HepG2 (cell line): ENCODE results near the gene CIB1. TPM values are rescaled to one million over a fixed set of nuclear protein-coding genes. Genes with fewer than 3 reads are reported as not detected.

Source experiments
- BRCA1 ChIP-seq: sonication (generic); formaldehyde crosslinking; IDR thresholded peaks from 2 replicates; pipeline ENCODE4 v1.4.0; 2020; ENCODE audit warnings: missing genetic modification reagents
- HOXA7 ChIP-seq: sonication (generic); formaldehyde crosslinking; IDR thresholded peaks from 2 replicates; pipeline ENCODE4 v1.8.1; 2022; ENCODE audit warnings: mild to moderate bottlenecking, missing genetic modification reagents, moderate library complexity
- KDM4B ChIP-seq: sonication (generic); formaldehyde crosslinking; IDR thresholded peaks from 2 replicates; pipeline ENCODE4 v1.4.0; 2020; ENCODE audit warnings: missing genetic modification reagents
- MTF1 ChIP-seq: sonication (generic); formaldehyde crosslinking; IDR thresholded peaks from 2 replicates; pipeline ENCODE4 v1.5.0; 2020; ENCODE audit warnings: missing genetic modification reagents
- RBAK ChIP-seq: sonication (generic); formaldehyde crosslinking; IDR thresholded peaks from 2 replicates; pipeline ENCODE4 v1.5.1; 2020; ENCODE audit warnings: mild to moderate bottlenecking, missing genetic modification reagents
- TOPORS ChIP-seq: sonication (generic); formaldehyde crosslinking; IDR thresholded peaks from 2 replicates; pipeline ENCODE4 v1.8.0; 2023; ENCODE audit warnings: mild to moderate bottlenecking, missing genetic modification reagents
- TP53 ChIP-seq: sonication (generic); formaldehyde crosslinking; conservative IDR thresholded peaks from 2 replicates; pipeline ENCODE4 v1.4.0; 2020; ENCODE audit warnings: missing genetic modification reagents
- ZNF121 ChIP-seq: sonication (generic); formaldehyde crosslinking; IDR thresholded peaks from 2 replicates; pipeline ENCODE4 v1.5.0; 2020; ENCODE audit warnings: mild to moderate bottlenecking, missing genetic modification reagents
- ZNF614 ChIP-seq: IDR thresholded peaks from 2 replicates; pipeline ENCODE4 v1.6.1; 2018; ENCODE audit warnings: missing biosample characterization, missing genetic modification reagents, inconsistent platforms, borderline replicate concordance
- ZNF672 ChIP-seq: sonication (generic); formaldehyde crosslinking; IDR thresholded peaks from 2 replicates; pipeline ENCODE4 v1.8.1; 2022; ENCODE audit warnings: missing genetic modification reagents
- polyA plus RNA-seq, 8 experiments: library from polyadenylated mRNA; depleted of rRNA in 3 of 8; stranded (reverse) in 7 of 8; unstranded in 1 of 8; fragments of >200 nt; fragmentation: Illumina TruSeq in 4 of 8; extraction: Trizol in 4 of 8; gene quantifications; 2 replicates each; pipeline versions ENCODE4 v1.2.1 to v1.2.3, GENCODE V29; 2011 to 2016; ENCODE audit warnings: low read depth in 4 of 8, missing spikeins in 1 of 8, mixed read lengths in 1 of 8; ENCODE audit not compliant: insufficient read depth in 1 of 8
- total RNA-seq, 5 experiments: library from RNA; depleted of rRNA; stranded (reverse); fragments of >200 nt; fragmentation: Illumina TruSeq; extraction: Trizol; gene quantifications; 2 replicates each; pipeline ENCODE4 v1.2.3, GENCODE V29; 2016; ENCODE audit warnings: low read depth in 1 of 5
- TF ChIP-seq, protein P1 (sequence below): sonication (generic); formaldehyde crosslinking; IDR thresholded peaks from 2 replicates; pipeline ENCODE4 v1.4.0; 2020; ENCODE audit warnings: missing genetic modification reagents
- TF ChIP-seq, protein P2 (sequence below): sonication (generic); formaldehyde crosslinking; IDR thresholded peaks from 2 replicates; pipeline ENCODE4 v1.4.0; 2020; ENCODE audit warnings: missing genetic modification reagents, borderline replicate concordance
- TF ChIP-seq, protein P3 (sequence below): sonication (generic); formaldehyde crosslinking; IDR thresholded peaks from 2 replicates; pipeline ENCODE4 v1.4.0; 2020; ENCODE audit warnings: missing genetic modification reagents, borderline replicate concordance
- TF ChIP-seq, protein P4 (sequence below), 2 experiments: sonication (generic) in 1 of 2; formaldehyde crosslinking in 1 of 2; IDR thresholded peaks; 2 replicates each; pipeline versions ENCODE4 v1.4.0 to v1.6.1; 2016 to 2020; ENCODE audit warnings: borderline replicate concordance in 1 of 2, low read depth in 1 of 2, mild to moderate bottlenecking in 1 of 2, missing genetic modification reagents in 1 of 2

The CIB1 gene
- total and polyA plus RNA-seq, 2 of the 13 experiments (the other 11 are each of a cell fraction or from before 2014, with no cell fraction given): 38.7 to 72.7 TPM

DNA sequence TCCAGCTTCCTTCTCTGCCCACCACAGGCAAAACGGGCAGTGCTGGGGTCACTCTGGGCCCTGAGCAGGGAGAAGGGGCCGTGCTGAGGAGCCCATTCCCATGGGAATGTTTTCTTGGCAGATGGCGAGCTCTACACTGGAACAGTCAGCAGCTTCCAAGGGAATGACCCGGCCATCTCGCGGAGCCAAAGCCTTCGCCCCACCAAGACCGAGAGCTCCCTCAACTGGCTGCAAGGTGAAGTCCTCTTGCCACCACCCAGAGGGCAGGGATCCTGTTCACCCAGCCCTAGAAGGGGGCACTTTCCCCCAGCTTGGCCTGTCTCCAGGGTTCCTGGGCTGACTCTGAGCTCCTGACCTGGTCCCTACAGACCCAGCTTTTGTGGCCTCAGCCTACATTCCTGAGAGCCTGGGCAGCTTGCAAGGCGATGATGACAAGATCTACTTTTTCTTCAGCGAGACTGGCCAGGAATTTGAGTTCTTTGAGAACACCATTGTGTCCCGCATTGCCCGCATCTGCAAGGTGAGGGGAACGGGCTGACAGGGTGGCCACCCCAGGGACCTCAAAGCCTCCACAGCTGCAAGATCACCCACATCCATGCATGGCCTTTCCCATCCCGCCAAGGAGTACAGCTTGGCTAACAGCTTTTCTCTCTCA is 12.4 kb downstream of the CIB1 start (continued):
- TF ChIP-seq ZNF672 (CRISPR knock-in tag): no peak
- no peak for TF ChIP-seq ZNF121 (CRISPR knock-in tag)
- TF ChIP-seq, protein P1, sequence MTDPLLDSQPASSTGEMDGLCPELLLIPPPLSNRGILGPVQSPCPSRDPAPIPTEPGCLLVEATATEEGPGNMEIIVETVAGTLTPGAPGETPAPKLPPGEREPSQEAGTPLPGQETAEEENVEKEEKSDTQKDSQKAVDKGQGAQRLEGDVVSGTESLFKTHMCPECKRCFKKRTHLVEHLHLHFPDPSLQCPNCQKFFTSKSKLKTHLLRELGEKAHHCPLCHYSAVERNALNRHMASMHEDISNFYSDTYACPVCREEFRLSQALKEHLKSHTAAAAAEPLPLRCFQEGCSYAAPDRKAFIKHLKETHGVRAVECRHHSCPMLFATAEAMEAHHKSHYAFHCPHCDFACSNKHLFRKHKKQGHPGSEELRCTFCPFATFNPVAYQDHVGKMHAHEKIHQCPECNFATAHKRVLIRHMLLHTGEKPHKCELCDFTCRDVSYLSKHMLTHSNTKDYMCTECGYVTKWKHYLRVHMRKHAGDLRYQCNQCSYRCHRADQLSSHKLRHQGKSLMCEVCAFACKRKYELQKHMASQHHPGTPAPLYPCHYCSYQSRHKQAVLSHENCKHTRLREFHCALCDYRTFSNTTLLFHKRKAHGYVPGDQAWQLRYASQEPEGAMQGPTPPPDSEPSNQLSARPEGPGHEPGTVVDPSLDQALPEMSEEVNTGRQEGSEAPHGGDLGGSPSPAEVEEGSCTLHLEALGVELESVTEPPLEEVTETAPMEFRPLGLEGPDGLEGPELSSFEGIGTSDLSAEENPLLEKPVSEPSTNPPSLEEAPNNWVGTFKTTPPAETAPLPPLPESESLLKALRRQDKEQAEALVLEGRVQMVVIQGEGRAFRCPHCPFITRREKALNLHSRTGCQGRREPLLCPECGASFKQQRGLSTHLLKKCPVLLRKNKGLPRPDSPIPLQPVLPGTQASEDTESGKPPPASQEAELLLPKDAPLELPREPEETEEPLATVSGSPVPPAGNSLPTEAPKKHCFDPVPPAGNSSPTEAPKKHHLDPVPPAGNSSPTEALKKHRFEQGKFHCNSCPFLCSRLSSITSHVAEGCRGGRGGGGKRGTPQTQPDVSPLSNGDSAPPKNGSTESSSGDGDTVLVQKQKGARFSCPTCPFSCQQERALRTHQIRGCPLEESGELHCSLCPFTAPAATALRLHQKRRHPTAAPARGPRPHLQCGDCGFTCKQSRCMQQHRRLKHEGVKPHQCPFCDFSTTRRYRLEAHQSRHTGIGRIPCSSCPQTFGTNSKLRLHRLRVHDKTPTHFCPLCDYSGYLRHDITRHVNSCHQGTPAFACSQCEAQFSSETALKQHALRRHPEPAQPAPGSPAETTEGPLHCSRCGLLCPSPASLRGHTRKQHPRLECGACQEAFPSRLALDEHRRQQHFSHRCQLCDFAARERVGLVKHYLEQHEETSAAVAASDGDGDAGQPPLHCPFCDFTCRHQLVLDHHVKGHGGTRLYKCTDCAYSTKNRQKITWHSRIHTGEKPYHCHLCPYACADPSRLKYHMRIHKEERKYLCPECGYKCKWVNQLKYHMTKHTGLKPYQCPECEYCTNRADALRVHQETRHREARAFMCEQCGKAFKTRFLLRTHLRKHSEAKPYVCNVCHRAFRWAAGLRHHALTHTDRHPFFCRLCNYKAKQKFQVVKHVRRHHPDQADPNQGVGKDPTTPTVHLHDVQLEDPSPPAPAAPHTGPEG (CRISPR knock-in tag): no peak
- no peak for TF ChIP-seq BRCA1 (CRISPR knock-in tag)
- TF ChIP-seq MTF1 (CRISPR knock-in tag): no peak
- TF ChIP-seq ZNF614 (CRISPR knock-in tag): no peak
- no peak for TF ChIP-seq TOPORS
- no peak for TF ChIP-seq HOXA7 (CRISPR knock-in tag)
- TF ChIP-seq, protein P2, sequence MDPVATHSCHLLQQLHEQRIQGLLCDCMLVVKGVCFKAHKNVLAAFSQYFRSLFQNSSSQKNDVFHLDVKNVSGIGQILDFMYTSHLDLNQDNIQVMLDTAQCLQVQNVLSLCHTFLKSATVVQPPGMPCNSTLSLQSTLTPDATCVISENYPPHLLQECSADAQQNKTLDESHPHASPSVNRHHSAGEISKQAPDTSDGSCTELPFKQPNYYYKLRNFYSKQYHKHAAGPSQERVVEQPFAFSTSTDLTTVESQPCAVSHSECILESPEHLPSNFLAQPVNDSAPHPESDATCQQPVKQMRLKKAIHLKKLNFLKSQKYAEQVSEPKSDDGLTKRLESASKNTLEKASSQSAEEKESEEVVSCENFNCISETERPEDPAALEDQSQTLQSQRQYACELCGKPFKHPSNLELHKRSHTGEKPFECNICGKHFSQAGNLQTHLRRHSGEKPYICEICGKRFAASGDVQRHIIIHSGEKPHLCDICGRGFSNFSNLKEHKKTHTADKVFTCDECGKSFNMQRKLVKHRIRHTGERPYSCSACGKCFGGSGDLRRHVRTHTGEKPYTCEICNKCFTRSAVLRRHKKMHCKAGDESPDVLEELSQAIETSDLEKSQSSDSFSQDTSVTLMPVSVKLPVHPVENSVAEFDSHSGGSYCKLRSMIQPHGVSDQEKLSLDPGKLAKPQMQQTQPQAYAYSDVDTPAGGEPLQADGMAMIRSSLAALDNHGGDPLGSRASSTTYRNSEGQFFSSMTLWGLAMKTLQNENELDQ: no peak
- TF ChIP-seq, protein P3, sequence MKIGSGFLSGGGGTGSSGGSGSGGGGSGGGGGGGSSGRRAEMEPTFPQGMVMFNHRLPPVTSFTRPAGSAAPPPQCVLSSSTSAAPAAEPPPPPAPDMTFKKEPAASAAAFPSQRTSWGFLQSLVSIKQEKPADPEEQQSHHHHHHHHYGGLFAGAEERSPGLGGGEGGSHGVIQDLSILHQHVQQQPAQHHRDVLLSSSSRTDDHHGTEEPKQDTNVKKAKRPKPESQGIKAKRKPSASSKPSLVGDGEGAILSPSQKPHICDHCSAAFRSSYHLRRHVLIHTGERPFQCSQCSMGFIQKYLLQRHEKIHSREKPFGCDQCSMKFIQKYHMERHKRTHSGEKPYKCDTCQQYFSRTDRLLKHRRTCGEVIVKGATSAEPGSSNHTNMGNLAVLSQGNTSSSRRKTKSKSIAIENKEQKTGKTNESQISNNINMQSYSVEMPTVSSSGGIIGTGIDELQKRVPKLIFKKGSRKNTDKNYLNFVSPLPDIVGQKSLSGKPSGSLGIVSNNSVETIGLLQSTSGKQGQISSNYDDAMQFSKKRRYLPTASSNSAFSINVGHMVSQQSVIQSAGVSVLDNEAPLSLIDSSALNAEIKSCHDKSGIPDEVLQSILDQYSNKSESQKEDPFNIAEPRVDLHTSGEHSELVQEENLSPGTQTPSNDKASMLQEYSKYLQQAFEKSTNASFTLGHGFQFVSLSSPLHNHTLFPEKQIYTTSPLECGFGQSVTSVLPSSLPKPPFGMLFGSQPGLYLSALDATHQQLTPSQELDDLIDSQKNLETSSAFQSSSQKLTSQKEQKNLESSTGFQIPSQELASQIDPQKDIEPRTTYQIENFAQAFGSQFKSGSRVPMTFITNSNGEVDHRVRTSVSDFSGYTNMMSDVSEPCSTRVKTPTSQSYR: no peak
- TF ChIP-seq, protein P4, sequence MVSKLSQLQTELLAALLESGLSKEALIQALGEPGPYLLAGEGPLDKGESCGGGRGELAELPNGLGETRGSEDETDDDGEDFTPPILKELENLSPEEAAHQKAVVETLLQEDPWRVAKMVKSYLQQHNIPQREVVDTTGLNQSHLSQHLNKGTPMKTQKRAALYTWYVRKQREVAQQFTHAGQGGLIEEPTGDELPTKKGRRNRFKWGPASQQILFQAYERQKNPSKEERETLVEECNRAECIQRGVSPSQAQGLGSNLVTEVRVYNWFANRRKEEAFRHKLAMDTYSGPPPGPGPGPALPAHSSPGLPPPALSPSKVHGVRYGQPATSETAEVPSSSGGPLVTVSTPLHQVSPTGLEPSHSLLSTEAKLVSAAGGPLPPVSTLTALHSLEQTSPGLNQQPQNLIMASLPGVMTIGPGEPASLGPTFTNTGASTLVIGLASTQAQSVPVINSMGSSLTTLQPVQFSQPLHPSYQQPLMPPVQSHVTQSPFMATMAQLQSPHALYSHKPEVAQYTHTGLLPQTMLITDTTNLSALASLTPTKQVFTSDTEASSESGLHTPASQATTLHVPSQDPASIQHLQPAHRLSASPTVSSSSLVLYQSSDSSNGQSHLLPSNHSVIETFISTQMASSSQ (IDR thresholded peaks at IDR 0.05; ENCODE audit: low read depth): no peak
- TF ChIP-seq, protein P4 (CRISPR knock-in tag; IDR thresholded peaks at IDR 0.05; ENCODE audit: borderline replicate concordance): no peak
- no peak for TF ChIP-seq TP53 (CRISPR knock-in tag)
- TF ChIP-seq RBAK (CRISPR knock-in tag): no peak
- TF ChIP-seq KDM4B (CRISPR knock-in tag): no peak
